RWPE1 (cell line): ENCODE data around the gene CHMP5.

ENCODE experiments used
- CTCF ChIA-PET: fragments of 350-600 bp; sonication (Branson Sonifier 250); formaldehyde crosslinking; extraction: SDS; loops from one replicate; lab custom pipeline; 2021; lab: Yijun Ruan, JAX
- POLR2A ChIA-PET: fragments of 400-600 bp; formaldehyde crosslinking; extraction: SDS; loops from one replicate; lab custom pipeline; 2020; ENCODE audit warnings: antibody characterized with exemption; ENCODE audit not compliant: low non-redundant PET; lab: Yijun Ruan, JAX
- DNase-seq: peaks from one replicate; pipeline ENCODE4 v3.0.0; 2012; ENCODE audit warnings: low spot score
- H3K27ac ChIP-seq: fragments of 450-650 bp; 2 replicates; pipeline ENCODE4 v1.5.1; 2017
- TF ChIP-seq, protein P1 (sequence below): fragments of 450-650 bp; conservative IDR thresholded peaks from 2 replicates; pipeline ENCODE4 v1.5.1; 2017; ENCODE audit warnings: low read depth, mild to moderate bottlenecking

The CHMP5 gene

DNA sequence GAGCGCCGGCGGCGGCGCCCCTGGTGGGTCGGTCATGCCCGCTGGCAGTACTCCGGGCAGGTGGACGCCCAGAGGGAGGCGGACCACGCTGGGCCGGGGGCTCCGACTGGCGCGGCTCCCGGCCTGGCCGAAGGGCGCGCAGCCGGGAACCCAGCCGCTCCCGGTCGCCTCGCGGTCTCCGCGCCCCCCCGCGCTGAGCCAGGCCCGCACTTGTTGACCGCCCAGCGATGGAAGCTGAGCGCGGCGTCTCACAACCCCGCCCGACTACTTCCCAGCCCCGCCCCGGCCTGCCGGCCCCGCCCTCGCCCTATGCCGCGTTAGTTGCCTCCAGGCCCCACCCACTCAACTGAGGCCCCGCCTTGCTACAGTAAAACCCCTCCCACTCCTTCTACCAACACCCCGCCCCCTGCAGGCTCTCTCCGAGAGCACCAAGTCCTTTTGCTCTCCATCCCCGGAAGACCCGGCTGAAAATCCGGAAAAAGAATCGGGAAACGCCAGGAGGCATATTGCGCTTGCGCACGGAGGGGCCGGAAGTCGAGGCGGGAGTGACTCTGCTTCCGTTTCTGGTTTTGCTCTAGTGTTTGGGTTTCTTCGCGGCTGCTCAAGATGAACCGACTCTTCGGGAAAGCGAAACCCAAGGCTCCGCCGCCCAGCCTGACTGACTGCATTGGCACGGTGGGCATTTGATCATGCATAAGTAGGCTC is at the start of gene CHMP5, which contains the start of gene BAG1:
TSS of gene CHMP5 (plus strand) at position 577 of the 705 bp plus-strand sequence. CDS start at position 607, 30 bp downstream.
TSS of gene BAG1 (minus strand) at position 236 of the 705 bp plus-strand sequence.
- TF ChIP-seq, protein P1, sequence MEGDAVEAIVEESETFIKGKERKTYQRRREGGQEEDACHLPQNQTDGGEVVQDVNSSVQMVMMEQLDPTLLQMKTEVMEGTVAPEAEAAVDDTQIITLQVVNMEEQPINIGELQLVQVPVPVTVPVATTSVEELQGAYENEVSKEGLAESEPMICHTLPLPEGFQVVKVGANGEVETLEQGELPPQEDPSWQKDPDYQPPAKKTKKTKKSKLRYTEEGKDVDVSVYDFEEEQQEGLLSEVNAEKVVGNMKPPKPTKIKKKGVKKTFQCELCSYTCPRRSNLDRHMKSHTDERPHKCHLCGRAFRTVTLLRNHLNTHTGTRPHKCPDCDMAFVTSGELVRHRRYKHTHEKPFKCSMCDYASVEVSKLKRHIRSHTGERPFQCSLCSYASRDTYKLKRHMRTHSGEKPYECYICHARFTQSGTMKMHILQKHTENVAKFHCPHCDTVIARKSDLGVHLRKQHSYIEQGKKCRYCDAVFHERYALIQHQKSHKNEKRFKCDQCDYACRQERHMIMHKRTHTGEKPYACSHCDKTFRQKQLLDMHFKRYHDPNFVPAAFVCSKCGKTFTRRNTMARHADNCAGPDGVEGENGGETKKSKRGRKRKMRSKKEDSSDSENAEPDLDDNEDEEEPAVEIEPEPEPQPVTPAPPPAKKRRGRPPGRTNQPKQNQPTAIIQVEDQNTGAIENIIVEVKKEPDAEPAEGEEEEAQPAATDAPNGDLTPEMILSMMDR = no peak
- peak within 1 kb of the TSS; percentile 91 for H3K27ac ChIP-seq
- peak; percentile 100 for DNase-seq
- POLR2A ChIA-PET = interaction anchor here (1.0 kb wide), 1 partner anchor 9 kb away, joined by 3 read pairs; no protein-coding TSS in a partner anchor
- CTCF ChIA-PET = interaction anchor here (1.7 kb wide), 1 partner anchor 22 kb away, joined by 6 read pairs; no protein-coding TSS in a partner anchor

DNA sequence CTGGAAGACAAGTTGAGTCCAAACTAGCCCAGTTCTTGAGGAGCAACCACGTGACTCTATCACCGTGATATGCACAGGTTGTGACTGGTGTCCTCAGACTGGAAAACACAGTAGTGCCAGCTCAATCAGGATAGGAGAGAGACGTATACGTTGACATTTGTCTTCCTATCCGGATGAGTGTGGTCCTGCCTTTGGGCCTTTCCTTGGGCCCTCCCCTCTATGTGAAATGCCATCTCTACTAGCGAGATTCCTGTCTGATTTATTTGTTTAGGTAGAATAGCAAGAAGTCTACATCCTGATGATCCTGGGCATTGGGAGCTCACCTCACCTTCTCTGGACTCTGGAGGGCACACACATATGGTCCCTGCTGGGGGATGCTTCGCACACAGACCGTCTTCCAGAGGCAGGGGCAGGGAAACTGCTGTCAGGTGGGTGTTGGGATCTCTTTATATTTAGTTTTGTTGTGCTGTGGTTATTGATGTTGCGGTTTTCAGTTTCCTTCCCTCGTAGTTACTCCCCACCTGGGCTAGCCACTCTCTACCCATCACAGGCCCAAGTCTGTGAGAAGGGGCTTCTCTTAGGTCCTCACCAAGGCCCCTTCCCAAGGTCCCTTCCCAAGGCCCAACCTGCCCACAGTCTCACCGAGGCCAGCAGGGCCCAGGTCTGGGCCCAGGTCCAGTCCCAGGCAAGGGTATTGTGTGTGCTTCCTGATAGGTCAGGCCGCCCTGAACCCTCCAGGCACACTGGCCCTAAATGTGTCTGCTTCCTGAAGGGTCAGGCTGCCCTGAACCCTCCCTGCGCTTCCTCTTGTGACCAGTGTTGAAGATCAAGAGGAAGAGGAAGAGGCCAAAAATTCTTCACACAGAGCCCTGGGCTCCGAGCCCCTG is 43.9 kb upstream of the CHMP5 start:
- TF ChIP-seq, protein P1 = no peak
- H3K27ac ChIP-seq = no peak overlapping the region
- POLR2A ChIA-PET = no interaction called here
- no peak for DNase-seq
- CTCF ChIA-PET = no interaction called here

DNA sequence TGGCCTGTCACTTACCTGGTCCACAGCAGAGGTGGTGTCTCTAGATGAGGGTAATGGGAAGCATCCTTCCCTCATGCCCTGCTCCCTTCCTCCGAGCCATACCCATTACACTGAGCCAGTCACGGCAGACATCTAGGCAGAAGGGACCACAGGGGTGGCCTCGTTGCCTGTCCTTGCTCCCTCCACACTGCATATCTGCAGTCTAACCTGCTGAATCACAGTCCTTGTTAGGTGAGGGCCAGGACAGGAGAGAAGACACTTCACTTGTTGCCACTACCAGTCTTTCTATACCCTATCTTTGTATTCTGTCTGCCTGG is 43.3 kb upstream of the CHMP5 start:
- H3K27ac ChIP-seq = no peak overlapping the region
- no peak for DNase-seq
- TF ChIP-seq, protein P1 = no peak
- ChIA-PET CTCF (no interaction called here), POLR2A (no interaction called here)

DNA sequence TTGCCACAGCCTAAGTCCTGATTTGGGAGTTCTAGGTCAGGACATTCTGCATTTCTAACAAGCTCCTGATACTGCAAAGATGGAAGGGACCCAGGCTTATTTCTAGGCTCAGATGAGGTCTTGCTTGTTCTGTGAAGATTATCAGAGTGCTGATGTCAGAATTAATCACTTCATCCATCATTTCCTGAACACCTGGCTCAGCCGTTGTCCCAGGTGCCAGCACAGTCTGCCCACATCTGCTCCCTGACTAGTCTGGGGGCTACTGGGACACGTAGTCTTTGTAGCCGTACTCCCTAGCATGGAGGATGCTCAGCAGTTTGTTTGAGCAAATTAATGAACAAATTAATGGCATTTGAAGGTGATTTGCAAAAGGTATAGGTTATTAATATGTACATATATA is 42.8 kb upstream of the CHMP5 start:
- POLR2A ChIA-PET = no interaction called here
- TF ChIP-seq, protein P1 = no peak
- H3K27ac ChIP-seq = peak overlapping the region; percentile 1; the same call in 1 of the 2 replicates
- peak; percentile 38 for DNase-seq
- CTCF ChIA-PET = no interaction called here

DNA sequence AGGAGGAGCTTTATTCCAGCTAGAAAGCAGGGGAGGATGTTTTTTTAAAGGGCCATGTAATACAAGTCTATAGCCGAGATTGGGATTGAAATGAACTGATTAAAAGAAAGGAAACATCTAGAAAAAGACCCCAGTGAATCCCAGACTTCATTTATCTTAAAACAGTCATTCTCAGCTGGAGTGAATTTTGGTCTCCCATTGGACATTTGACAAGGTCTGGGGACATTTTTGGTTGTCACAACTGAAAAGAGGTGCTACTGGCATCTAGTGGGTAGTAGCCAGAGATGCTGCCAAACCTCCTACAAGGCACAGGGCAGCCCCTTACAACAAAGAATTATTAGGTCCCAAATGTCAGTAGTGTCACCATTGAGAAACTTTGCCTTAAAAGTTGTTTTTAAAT is 41.2 kb upstream of the CHMP5 start:
- no peak for DNase-seq
- TF ChIP-seq, protein P1 = no peak; the same call in 1 of the 2 replicates
- CTCF ChIA-PET = interaction anchor here (0.7 kb wide), 1 partner anchor 37 kb away, joined by 3 read pairs; no protein-coding TSS in a partner anchor
- H3K27ac ChIP-seq = no peak overlapping the region
- POLR2A ChIA-PET = no interaction called here
